ENCODE measurements around the gene INPPL1. TPM values are rescaled to one million over a fixed set of nuclear protein-coding genes. Genes with fewer than 3 reads are reported as not detected.

Gene INPPL1
- total RNA-seq, 4 donors from 2014 or later = 47.6 to 65.1 (median 57.6) TPM

DNA sequence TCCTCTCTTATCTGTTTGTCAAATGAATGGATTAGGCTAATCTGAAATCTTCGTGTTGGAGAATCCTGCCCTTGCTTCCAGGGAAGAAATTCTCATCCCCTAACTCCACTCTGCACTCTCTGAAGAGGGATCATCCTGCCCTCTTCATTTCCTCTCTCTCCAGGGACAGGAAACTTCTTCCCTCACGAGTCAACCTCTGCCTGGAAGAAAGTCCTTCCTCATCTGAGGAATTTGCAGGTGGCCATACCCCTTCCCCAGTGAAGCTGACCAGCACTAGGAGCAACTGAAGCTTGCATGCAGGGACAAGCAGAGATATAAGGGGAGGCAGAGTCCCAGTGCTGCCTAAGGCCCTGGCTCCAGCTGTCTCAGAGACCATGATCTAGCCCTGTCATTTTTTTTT is 23.0 kb downstream of the INPPL1 start:
- TF ChIP-seq, protein P1, sequence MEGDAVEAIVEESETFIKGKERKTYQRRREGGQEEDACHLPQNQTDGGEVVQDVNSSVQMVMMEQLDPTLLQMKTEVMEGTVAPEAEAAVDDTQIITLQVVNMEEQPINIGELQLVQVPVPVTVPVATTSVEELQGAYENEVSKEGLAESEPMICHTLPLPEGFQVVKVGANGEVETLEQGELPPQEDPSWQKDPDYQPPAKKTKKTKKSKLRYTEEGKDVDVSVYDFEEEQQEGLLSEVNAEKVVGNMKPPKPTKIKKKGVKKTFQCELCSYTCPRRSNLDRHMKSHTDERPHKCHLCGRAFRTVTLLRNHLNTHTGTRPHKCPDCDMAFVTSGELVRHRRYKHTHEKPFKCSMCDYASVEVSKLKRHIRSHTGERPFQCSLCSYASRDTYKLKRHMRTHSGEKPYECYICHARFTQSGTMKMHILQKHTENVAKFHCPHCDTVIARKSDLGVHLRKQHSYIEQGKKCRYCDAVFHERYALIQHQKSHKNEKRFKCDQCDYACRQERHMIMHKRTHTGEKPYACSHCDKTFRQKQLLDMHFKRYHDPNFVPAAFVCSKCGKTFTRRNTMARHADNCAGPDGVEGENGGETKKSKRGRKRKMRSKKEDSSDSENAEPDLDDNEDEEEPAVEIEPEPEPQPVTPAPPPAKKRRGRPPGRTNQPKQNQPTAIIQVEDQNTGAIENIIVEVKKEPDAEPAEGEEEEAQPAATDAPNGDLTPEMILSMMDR (IDR thresholded peaks at IDR 0.05) = no peak
- DNase-seq (ENCODE audit: low spot score) (no peak), ATAC-seq (ENCODE audit: low FRiP score) (no peak)

DNA sequence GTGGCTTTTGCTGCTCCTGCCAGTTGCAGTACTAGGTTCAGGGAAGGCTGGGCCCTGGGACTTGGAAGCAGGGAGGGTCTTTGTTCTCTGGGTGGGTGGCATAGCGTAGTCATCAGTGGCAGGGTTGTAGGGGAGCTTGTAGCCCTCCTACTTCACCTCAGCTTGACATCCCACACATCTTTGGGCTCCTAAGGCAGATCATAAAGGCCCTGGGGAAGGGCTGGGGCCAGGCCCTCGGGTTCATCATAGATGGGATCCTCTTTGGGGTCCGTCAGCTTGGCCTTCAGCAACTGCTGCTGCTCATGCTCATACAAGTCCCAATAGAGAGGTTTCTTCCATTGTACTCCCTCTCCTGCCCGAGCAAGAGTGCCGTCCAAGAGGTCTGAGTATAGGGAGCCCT is 25.4 kb downstream of the INPPL1 start:
- no peak for DNase-seq (ENCODE audit: low spot score)
- TF ChIP-seq, protein P1 (IDR thresholded peaks at IDR 0.05) = no peak
- ATAC-seq (ENCODE audit: low FRiP score) = no peak

- TF ChIP-seq, protein P1 (IDR thresholded peaks at IDR 0.05) = no peak
- DNase-seq (ENCODE audit: low spot score) (no peak), ATAC-seq (ENCODE audit: low FRiP score) (no peak)
Measured at GRCh38 chr11:72250661-72251464, 26.3 kb downstream of the INPPL1 start.

GRCh38 chr11:72251614-72252013 is 27.0 kb downstream of the INPPL1 start:
- TF ChIP-seq, protein P1 (IDR thresholded peaks at IDR 0.05) = no peak
- DNase-seq (ENCODE audit: low spot score) = no peak
- ATAC-seq (ENCODE audit: low FRiP score) = no peak

DNA sequence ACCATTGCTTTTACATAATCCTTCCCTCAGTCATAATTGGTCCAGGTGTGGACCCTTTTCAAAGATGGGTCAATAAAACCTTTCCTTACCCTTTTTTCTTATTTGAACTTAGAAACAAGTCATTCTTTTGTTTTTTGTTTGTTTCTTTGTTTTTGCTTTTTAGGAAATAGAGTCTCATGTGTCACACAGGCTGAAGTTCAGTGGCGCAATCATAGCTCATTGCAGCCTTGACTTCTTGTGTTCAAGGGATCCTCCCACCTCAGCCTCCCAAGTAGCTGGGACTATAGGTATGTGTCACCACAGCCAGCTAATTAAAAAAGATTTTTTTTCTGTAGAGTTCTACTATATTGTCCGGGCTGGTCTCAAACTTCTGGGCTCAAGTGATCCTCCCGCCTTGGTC is 28.8 kb downstream of the INPPL1 start:
- no peak for ATAC-seq (ENCODE audit: low FRiP score)
- no peak for DNase-seq (ENCODE audit: low spot score)
- TF ChIP-seq, protein P1 (IDR thresholded peaks at IDR 0.05) = no peak

DNA sequence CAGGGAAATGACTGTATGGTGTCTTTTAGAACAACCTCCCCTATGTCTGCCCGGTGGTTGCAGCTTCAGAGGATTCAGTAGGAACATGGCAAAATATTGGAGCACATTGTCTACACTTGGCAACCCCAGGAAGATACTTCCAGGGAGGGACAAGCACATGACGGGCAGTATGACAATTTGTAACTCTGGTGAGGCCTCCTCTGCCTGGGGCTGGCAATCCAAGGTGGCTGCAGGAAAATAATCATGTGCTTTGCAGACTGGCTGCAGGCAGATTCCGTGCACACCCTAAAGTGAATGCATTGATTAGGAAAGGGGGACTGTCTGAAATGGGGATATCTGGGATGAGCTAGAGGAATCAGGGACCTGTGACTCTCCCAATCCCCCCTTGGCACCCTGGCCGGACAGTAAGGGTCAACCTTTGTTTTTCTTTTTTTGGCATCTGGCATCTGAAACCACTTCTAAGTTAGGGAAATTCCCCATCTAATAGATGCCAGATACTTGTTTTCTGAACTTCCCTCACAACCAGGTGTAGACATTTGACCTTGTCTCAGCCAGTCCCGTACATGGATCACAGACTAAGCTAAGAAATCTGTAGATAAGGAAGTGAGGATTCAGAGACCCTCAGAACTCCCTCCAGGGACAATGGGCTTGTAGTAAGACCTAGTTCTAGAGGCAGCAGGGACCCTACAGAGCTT is 29.9 kb downstream of the INPPL1 start:
- DNase-seq (ENCODE audit: low spot score) (no peak), ATAC-seq (ENCODE audit: low FRiP score) (no peak)
- TF ChIP-seq, protein P1 (IDR thresholded peaks at IDR 0.05) = no peak
